Measurements from ENCODE around the gene PRPF31.

The PRPF31 gene

GRCh38 chr19:54153731-54154326 lies 38.3 kb downstream of the PRPF31 start:
- Histone ChIP-seq H4K8ac (ENCODE audit: low read depth, low read length) (no peak overlapping the region), H3K79me1 (ENCODE audit: low read depth, low read length) (peaks cover 4% of the 10 kb centered on the region), H2AFZ (ENCODE audit: low read length) (no peak overlapping the region), H3K27me3 (ENCODE audit: control insufficient read depth in 3 of 3, insufficient read depth in 3 of 3, low read depth in 1 of 3, low read length in 3 of 3) (no peaks in the 10 kb centered on the region), H2BK120ac (ENCODE audit: low read depth, low read length) (no peak overlapping the region), H2BK15ac (ENCODE audit: low read length) (no peak overlapping the region), H2BK12ac (ENCODE audit: low read length) (no peak overlapping the region), H2BK5ac (ENCODE audit: low read length) (no peak overlapping the region), H3K4me3 (ENCODE audit: low read length in 2 of 2) (no peak overlapping the region), H3K9me3 (replicated peaks in 1 of 2; ENCODE audit: control insufficient read depth in 2 of 2, insufficient read depth in 1 of 2, low read depth in 1 of 2, low read length in 2 of 2) (no peaks in the 10 kb centered on the region), H3K4me1 (ENCODE audit: control insufficient read depth in 2 of 2, insufficient read depth in 1 of 2, low read depth in 1 of 2, low read length in 2 of 2) (peaks cover 3 to 4% of the 10 kb centered on the region in 2 donors), H3K36me3 (replicated peaks in 1 of 2; ENCODE audit: control insufficient read depth in 2 of 2, insufficient read depth in 2 of 2, low read length in 2 of 2) (peaks cover 73 to 93% of the 10 kb centered on the region in 2 donors), H3K18ac (ENCODE audit: low read length) (no peak overlapping the region), H3K23ac (ENCODE audit: low read depth, low read length, poor library complexity) (peak overlapping the region; percentile 57), H3K9ac (ENCODE audit: low read depth, low read length, poor library complexity) (no peak overlapping the region), H2AK5ac (ENCODE audit: low read depth, low read length) (no peak overlapping the region), H3K4ac (ENCODE audit: low read length) (no peak overlapping the region), H3K14ac (ENCODE audit: low read length) (no peak overlapping the region), H3K4me2 (ENCODE audit: insufficient read depth, low read length, poor library complexity, severe bottlenecking) (no peak overlapping the region), H4K91ac (ENCODE audit: low read depth, low read length, poor library complexity) (no peak overlapping the region), H3K27ac (replicated peaks; ENCODE audit: low read length) (no peak overlapping the region)
- no peak for DNase-seq (ENCODE audit: low spot score)
- no CpG with 5 or more reads among the region's 10 CpGs for WGBS, 2 donors (ENCODE audit: extremely low coverage in 2 of 2, insufficient read length in 2 of 2, insufficient replicate concordance in 1 of 2)

- no peak overlapping the region for H2BK5ac ChIP-seq (ENCODE audit: low read length)
- H3K4me1 ChIP-seq (ENCODE audit: control insufficient read depth in 2 of 2, insufficient read depth in 1 of 2, low read depth in 1 of 2, low read length in 2 of 2), result peaks cover 6% of the 10 kb centered on the region in 2 donors
- peaks cover 4% of the 10 kb centered on the region for H3K79me1 ChIP-seq (ENCODE audit: low read depth, low read length)
- H3K4me3 ChIP-seq (ENCODE audit: low read length in 2 of 2), result no peak overlapping the region
- no peak overlapping the region for H2BK12ac ChIP-seq (ENCODE audit: low read length)
- no peak overlapping the region for H4K8ac ChIP-seq (ENCODE audit: low read depth, low read length)
- no peaks in the 10 kb centered on the region for H3K9me3 ChIP-seq (replicated peaks in 1 of 2; ENCODE audit: control insufficient read depth in 2 of 2, insufficient read depth in 1 of 2, low read depth in 1 of 2, low read length in 2 of 2)
- no peak overlapping the region for H2BK120ac ChIP-seq (ENCODE audit: low read depth, low read length)
- H2BK15ac ChIP-seq (ENCODE audit: low read length), result no peak overlapping the region
- H2AK5ac ChIP-seq (ENCODE audit: low read depth, low read length), result no peak overlapping the region
- no peak overlapping the region for H3K9ac ChIP-seq (ENCODE audit: low read depth, low read length, poor library complexity)
- WGBS, 2 donors (ENCODE audit: extremely low coverage in 2 of 2, insufficient read length in 2 of 2, insufficient replicate concordance in 1 of 2), result no CpG with 5 or more reads among the region's 18 CpGs
- H3K4me2 ChIP-seq (ENCODE audit: insufficient read depth, low read length, poor library complexity, severe bottlenecking), result no peak overlapping the region
- H3K18ac ChIP-seq (ENCODE audit: low read length), result no peak overlapping the region
- H3K36me3 ChIP-seq (replicated peaks in 1 of 2; ENCODE audit: control insufficient read depth in 2 of 2, insufficient read depth in 2 of 2, low read length in 2 of 2), result peaks cover 64 to 84% of the 10 kb centered on the region in 2 donors
- no peak overlapping the region for H2AFZ ChIP-seq (ENCODE audit: low read length)
- H3K4ac ChIP-seq (ENCODE audit: low read length), result no peak overlapping the region
- H3K27ac ChIP-seq (replicated peaks; ENCODE audit: low read length), result no peak overlapping the region
- no peak overlapping the region for H4K91ac ChIP-seq (ENCODE audit: low read depth, low read length, poor library complexity)
- no peak overlapping the region for H3K14ac ChIP-seq (ENCODE audit: low read length)
- DNase-seq (ENCODE audit: low spot score), result no peak
- no peaks in the 10 kb centered on the region for H3K27me3 ChIP-seq (ENCODE audit: control insufficient read depth in 3 of 3, insufficient read depth in 3 of 3, low read depth in 1 of 3, low read length in 3 of 3)
- no peak overlapping the region for H3K23ac ChIP-seq (ENCODE audit: low read depth, low read length, poor library complexity)
Measured at GRCh38 chr19:54154603-54155345, 39.2 kb downstream of the PRPF31 start.

GRCh38 chr19:54155694-54156093 lies 40.1 kb downstream of the PRPF31 start:
- Histone ChIP-seq H3K18ac (ENCODE audit: low read length) (no peak overlapping the region), H4K8ac (ENCODE audit: low read depth, low read length) (no peak overlapping the region), H3K79me1 (ENCODE audit: low read depth, low read length) (peaks cover 4% of the 10 kb centered on the region), H2BK5ac (ENCODE audit: low read length) (no peak overlapping the region), H3K9me3 (replicated peaks in 1 of 2; ENCODE audit: control insufficient read depth in 2 of 2, insufficient read depth in 1 of 2, low read depth in 1 of 2, low read length in 2 of 2) (no peaks in the 10 kb centered on the region), H3K14ac (ENCODE audit: low read length) (no peak overlapping the region), H3K27ac (replicated peaks; ENCODE audit: low read length) (no peak overlapping the region), H3K36me3 (replicated peaks in 1 of 2; ENCODE audit: control insufficient read depth in 2 of 2, insufficient read depth in 2 of 2, low read length in 2 of 2) (peaks cover 56 to 75% of the 10 kb centered on the region in 2 donors), H3K4me1 (ENCODE audit: control insufficient read depth in 2 of 2, insufficient read depth in 1 of 2, low read depth in 1 of 2, low read length in 2 of 2) (peaks cover 8 to 11% of the 10 kb centered on the region in 2 donors), H2BK15ac (ENCODE audit: low read length) (no peak overlapping the region), H2AK5ac (ENCODE audit: low read depth, low read length) (no peak overlapping the region), H3K27me3 (ENCODE audit: control insufficient read depth in 3 of 3, insufficient read depth in 3 of 3, low read depth in 1 of 3, low read length in 3 of 3) (no peaks in the 10 kb centered on the region), H3K9ac (ENCODE audit: low read depth, low read length, poor library complexity) (no peak overlapping the region), H2BK12ac (ENCODE audit: low read length) (no peak overlapping the region), H3K23ac (ENCODE audit: low read depth, low read length, poor library complexity) (no peak overlapping the region), H3K4ac (ENCODE audit: low read length) (no peak overlapping the region), H4K91ac (ENCODE audit: low read depth, low read length, poor library complexity) (no peak overlapping the region), H2AFZ (ENCODE audit: low read length) (no peak overlapping the region), H3K4me3 (ENCODE audit: low read length in 2 of 2) (no peak overlapping the region), H3K4me2 (ENCODE audit: insufficient read depth, low read length, poor library complexity, severe bottlenecking) (no peak overlapping the region), H2BK120ac (ENCODE audit: low read depth, low read length) (no peak overlapping the region)
- no CpG with 5 or more reads among the region's 19 CpGs for WGBS, 2 donors (ENCODE audit: extremely low coverage in 2 of 2, insufficient read length in 2 of 2, insufficient replicate concordance in 1 of 2)
- no peak for DNase-seq (ENCODE audit: low spot score)

GRCh38 chr19:54156490-54156889 lies 40.9 kb downstream of the PRPF31 start:
- H2AK5ac ChIP-seq (ENCODE audit: low read depth, low read length), result no peak overlapping the region
- H3K9me3 ChIP-seq (replicated peaks in 1 of 2; ENCODE audit: control insufficient read depth in 2 of 2, insufficient read depth in 1 of 2, low read depth in 1 of 2, low read length in 2 of 2), result no peaks in the 10 kb centered on the region
- no CpG with 5 or more reads among the region's 11 CpGs for WGBS, 2 donors (ENCODE audit: extremely low coverage in 2 of 2, insufficient read length in 2 of 2, insufficient replicate concordance in 1 of 2)
- peaks cover 50 to 68% of the 10 kb centered on the region in 2 donors for H3K36me3 ChIP-seq (replicated peaks in 1 of 2; ENCODE audit: control insufficient read depth in 2 of 2, insufficient read depth in 2 of 2, low read length in 2 of 2)
- no peak overlapping the region for H3K4me3 ChIP-seq (ENCODE audit: low read length in 2 of 2)
- no peak overlapping the region for H3K14ac ChIP-seq (ENCODE audit: low read length)
- H2BK12ac ChIP-seq (ENCODE audit: low read length), result no peak overlapping the region
- no peak for DNase-seq (ENCODE audit: low spot score)
- H3K27me3 ChIP-seq (ENCODE audit: control insufficient read depth in 3 of 3, insufficient read depth in 3 of 3, low read depth in 1 of 3, low read length in 3 of 3), result no peaks in the 10 kb centered on the region
- H2BK120ac ChIP-seq (ENCODE audit: low read depth, low read length), result no peak overlapping the region
- no peak overlapping the region for H3K27ac ChIP-seq (replicated peaks; ENCODE audit: low read length)
- no peak overlapping the region for H4K8ac ChIP-seq (ENCODE audit: low read depth, low read length)
- no peak overlapping the region for H4K91ac ChIP-seq (ENCODE audit: low read depth, low read length, poor library complexity)
- H2BK5ac ChIP-seq (ENCODE audit: low read length), result no peak overlapping the region
- no peak overlapping the region for H3K4ac ChIP-seq (ENCODE audit: low read length)
- peaks cover 12 to 14% of the 10 kb centered on the region in 2 donors for H3K4me1 ChIP-seq (ENCODE audit: control insufficient read depth in 2 of 2, insufficient read depth in 1 of 2, low read depth in 1 of 2, low read length in 2 of 2)
- H3K9ac ChIP-seq (ENCODE audit: low read depth, low read length, poor library complexity), result no peak overlapping the region
- H2BK15ac ChIP-seq (ENCODE audit: low read length), result no peak overlapping the region
- no peak overlapping the region for H3K4me2 ChIP-seq (ENCODE audit: insufficient read depth, low read length, poor library complexity, severe bottlenecking)
- H3K79me1 ChIP-seq (ENCODE audit: low read depth, low read length), result peaks cover 2% of the 10 kb centered on the region
- H2AFZ ChIP-seq (ENCODE audit: low read length), result no peak overlapping the region
- no peak overlapping the region for H3K18ac ChIP-seq (ENCODE audit: low read length)
- no peak overlapping the region for H3K23ac ChIP-seq (ENCODE audit: low read depth, low read length, poor library complexity)

Data from neuronal stem cell (in vitro differentiated cells).